Measurements from ENCODE around the gene CHAF1A.
A peak's percentile ranks its signal among the peaks of the same experiment; 100 is the strongest.

The CHAF1A gene

DNA sequence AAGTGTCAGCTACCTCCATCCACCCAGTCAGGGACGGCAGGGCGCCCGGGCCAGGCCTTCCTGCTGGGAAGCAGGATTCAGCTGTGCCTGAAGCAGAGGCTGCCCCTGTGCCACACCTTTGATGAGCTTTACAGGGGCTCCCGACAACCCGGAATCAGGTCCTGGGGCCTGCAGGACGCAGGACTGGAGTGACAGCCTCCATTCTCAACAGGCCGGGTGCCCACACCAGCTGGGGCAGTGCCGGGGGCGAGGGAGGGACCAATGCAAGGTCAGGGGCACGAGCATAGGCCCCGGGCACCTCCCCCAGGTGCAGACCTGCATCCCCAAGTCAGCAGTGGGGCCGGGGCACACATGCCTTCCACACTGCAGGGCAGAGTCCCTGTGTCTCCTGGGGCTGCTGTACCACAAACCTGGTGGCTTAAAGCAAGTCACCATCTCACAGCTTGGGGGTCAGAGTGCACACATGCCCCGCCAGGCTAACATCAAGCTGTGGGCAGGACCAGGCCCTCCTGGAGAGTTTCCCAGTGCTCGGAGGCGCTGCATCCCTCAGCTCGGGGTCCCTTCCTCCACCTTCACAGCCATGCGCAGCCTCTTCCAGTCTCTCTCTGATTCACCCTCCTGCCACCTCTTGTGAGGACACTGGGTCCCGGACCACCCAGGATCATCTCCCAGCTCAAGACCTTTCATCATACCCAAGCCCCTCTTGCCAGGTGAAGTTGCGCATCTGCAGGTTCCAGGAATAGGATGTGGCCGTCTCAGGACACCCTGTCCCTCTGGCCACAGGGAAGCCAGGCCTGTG lies 41.7 kb downstream of the CHAF1A start:
- DNase-seq = no peak

DNA sequence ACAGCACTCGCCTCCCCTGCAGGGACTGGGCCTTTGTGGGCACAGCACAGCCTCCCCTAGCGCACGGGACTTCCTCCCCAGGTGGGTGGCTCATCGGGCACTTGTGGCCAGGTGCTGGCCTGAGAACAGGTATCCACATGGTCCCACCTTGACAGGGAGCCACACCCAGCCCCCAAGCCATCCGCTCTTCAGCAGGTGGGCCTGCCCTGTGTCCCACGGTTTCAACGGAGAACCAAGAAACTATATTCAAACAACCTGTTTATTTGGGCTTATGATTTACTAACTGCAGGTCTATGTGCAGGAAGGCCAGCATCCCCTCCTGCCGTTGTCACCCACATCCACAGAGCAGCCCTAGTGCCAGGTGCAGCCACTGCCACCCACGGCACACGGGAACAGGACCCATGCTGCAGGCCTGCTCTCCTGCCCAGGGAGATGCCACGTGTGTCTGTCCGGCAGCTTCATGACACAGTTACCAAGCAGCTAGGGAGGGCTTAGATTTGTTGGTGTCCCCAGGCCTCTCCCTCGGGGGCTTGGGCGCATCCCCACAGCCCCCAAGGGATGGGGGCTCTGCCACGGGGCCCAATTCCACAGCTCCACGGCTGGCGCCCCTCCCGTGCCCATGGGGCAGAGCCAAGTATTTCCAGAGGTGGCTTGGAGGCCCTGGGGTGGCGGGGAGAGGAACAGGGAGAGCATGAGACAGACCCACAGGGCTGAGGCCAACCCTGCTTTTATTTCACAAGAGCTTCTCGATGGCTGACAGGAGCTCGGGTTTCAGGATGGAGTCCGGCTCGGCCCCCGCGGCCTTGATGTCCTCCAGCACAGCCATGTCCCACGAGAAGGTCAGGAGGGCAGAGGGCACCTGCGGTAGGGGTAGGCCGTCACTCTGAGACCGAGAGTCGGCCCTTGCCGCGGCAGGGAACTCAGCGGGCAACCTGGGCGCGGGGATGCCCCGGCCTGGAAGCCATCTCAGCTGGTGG lies 42.6 kb downstream of the CHAF1A start:
- DNase-seq = no peak

DNA sequence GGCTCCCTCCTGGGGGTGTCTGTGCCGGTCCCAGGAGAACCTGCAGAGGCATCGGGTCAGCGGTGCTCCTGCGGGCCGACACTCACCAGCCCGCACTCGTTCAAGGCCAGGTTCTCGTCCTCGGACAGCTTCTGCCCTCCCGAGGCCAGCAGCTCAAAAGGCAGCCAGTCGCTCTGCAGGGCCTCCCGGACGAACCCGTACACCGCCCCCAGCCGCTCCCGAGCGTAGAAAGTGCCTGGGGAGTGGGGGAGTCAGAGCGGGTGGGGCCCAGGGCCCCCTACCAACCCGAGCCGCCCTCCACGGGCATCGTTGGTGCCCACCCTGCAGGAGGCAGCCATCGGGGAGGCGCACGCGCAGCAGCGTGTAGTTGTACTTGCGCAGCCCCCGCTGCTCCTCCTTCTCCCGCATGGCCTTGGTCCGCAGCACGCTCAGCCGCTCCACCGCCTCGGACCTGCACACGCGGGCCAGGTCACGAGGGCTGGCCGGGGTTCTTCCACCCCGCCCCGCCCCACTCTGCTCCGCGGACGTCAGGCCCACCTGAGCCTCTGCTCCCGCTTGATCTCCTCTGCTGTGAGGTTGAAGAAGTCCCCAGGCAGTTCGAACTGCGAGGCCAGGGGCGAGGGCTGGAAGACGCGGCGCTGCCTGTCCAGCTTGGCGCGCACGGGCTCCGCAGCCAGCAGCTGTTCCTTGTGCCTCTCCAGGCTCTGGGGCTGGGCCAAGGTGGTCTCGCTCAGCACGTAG lies 43.7 kb downstream of the CHAF1A start:
- DNase-seq = no peak

DNA sequence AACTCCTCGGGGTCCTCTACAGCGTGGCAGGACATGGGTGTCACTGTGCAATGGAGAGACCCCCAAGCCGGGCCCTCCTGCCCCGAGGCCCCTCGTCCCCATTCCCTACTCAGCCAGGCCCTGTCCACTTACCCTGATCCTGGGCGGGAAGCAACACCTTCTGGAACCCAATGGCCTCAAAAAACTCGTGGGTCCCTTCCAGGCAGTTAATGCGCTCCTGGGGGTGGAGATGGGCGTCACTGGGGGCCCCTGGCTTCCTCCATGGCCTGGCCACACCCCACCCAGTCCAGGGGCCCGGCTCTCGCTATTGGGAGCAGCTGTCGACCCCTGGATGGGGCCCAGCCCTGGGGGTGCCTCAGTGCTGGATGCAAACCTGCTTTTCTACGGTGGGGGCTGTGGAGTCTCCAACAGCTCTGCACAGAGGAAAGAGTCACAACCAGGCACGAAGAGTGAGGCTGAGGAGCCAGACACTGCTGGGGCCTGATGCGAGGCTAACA lies 44.3 kb downstream of the CHAF1A start:
- no peak for DNase-seq

DNA sequence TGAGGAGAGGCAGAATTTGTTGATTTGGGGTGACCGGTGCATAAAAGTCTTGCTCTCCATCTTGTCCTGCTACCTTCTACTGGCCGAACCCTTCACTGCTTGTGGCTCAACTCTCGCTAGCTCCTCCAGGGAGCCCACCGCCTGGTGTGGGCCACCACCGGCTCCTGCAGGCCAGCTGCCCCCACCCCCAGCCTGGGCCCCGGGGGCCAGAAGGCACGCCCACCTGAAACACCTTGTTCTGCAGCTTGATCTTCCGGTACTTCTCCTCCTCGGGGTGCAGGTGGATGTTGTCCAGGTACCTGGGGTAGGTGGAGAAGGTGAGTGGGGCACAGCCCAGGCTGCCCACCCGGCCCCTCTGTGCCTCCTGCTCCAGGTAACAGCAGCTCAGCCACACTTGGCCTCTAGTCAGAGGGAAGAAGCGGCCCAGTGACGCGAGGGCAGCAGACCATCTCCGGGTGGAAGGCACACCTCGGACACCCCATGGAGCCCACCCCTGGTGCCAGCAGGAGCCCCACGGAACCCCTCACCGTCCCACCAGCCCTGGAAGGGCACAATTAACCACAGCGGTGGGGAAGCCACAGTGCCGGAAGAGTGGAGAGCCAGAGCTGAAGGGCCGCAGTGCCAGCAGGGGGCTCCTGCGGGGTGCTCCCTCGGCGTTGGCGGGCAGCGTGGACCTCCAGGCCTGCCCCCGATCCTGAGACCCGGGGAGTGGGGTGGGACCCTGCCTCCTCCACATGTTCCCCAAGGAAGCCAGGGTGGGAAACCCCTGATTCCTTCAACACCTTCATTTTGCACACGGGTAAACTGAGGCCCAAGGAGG lies 45.1 kb downstream of the CHAF1A start:
- DNase-seq = no peak

DNA sequence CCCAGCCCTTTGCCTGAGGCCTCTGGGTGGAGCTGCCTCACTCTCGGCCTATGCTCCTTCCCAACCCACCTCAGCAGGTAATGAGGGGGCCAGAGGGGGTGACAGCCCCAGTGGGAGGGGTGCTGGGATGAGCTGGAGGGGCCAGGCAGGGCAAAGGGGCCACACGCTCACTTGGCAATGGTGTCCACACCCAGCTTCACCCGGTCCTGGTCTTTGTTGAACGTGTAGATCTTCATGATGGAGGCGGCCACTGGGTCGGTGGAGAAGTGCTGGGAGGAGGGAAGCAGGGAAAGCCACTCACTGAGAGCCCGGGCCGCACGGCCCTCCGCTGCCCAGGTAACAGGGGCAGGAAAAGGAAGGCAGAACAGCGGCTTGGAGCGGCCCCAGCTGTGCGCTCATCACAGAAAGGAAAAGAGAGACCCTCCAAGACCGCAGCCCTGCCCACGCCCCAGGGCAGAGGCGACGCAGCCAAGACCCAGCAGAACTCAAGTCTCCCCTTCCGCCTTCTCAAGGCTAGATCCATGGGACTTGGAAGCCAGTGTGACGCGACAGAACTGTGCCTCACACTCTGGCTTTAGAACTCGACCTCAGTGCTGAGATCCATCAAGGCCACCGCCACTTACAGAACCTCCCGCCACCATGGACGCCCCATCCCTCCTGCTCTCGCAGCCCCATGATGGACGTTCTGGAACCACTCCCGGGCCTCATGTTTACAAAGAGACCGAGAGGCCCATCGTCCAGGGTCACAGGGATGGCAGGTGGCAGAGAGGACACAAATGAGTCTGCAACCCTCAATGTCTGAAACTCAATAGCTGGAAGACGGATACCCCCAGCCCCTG lies 45.9 kb downstream of the CHAF1A start:
- no peak for DNase-seq

DNA sequence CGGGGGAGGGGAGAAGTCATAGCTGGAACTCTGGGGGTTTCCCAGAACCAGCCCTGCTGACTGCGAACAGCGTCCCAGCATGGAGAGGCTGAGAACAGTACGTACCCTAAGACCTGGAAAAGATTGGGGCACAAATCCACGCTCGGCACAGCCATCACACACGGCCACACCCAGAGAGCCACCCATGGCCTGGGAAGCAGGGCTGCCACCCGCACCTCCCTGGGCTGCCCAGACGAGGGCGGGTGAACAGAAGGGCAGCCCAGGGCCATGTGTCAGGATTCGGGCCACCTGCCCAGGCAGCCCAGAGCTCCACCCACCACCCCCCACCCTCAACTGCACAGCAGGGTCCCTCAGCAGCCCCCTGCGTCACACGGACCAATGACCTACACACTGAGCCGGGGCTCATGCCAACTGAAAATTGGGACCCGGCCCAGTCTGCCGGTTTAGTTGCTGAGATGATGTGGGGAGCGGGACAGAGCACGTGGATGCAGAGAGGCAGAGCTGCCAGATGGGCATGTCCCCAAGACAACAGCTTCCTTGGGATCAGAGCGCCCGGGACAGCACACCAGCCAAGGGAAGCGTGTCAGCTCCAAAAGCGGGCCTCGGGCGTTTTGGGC lies 46.7 kb downstream of the CHAF1A start:
- peak; percentile 58 to 77 for DNase-seq

DNA sequence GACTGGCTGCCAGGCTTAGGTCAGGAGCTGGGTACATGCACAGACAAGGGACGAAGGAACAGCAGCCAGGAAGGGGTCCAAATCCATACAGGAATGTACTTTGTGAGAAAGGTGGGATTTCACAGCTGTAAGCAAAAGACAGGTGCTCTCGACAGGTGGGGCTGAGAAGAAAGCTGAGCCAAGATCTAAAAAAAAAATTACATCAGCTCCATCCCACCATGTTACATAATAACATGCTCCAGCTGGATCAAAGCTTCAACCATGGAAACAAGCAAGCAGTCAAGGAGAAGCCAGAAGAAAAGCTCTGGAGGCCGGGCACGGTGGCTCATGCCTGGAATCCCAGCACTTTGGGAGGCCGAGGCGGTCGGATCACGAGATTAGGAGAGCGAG lies 47.2 kb downstream of the CHAF1A start:
- no peak for DNase-seq

DNA sequence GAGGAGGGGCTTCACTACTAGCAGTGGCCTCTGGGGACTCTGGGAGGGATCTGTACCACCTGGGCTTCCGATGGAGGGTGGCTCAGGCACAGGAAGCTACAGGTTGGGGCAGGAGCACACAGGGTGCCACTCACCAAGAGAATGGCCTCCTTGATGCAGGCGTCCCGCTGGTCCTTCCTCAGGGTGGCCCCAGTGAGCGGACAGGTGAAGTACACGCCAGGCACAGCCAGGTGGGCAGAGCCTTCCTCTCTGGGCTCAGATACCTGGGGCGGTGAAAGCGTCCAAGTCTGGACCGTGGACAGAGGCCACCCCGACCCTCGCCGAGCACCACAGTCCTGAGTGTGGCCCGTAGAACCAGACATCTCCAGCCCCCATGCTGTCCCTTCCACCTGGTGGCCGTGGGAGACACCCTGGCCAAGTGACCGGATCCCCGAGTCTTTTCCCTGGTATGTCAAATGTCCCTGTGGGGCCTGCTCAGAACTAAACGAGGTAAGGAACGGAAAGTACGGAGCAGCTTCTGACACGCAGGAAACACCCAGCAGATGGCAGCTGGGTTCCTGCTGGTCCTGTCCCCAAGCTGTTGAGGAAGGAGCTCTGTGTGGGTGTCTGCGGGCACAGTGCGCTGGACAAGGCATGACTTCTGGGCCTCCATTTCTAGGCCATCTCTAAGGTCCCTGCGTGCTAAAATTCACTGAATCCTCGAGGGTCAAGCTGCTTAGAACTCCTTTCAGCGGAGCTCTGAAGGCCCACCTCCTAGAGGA lies 50.0 kb downstream of the CHAF1A start:
- DNase-seq = no peak

DNA sequence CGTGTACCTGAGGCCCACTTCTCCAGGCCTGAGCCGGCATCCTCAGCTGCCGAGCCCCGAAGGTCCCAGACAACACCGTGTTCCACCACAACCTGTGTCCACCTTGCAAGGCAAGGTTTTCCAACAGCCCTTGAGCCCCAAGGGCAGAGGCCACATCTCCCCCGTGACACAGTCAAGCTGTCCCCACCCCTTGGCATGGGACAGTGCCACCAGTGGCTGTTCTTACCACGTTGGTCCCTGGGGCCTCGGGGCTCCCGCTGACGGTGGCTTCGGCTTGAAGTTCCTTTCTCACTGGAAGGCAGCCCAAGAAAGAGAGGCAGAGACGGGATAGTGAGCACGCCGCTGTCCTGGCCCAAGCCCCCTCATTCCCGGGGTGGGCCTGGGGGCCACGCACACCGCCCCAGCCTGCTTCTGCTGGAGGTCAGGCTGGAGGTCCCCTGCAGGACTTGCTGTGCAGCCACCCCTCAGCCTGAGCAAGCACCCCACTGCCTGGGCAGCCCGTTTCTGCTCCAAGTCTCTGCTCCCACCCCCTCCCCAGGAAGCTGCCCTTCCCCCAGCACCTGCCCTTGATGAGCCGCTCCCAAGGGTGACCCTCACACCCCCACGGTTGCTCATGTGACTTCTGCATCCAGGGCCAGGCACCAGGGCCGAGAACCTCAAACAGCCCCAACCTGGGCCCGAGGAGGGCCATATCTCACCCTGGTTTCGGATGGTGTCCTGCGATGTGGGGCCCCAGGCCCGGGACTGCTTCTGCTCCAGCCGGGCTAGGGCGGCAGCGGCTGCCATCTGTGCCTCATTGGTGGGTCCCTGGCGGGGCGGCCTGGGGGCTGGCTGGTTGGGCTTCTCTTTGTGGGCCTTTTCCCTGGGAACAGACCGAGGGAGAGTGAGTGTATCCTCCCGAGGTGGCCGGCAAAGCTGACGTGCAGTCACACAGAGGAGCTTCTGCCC lies 51.1 kb downstream of the CHAF1A start:
- no peak for DNase-seq

DNA sequence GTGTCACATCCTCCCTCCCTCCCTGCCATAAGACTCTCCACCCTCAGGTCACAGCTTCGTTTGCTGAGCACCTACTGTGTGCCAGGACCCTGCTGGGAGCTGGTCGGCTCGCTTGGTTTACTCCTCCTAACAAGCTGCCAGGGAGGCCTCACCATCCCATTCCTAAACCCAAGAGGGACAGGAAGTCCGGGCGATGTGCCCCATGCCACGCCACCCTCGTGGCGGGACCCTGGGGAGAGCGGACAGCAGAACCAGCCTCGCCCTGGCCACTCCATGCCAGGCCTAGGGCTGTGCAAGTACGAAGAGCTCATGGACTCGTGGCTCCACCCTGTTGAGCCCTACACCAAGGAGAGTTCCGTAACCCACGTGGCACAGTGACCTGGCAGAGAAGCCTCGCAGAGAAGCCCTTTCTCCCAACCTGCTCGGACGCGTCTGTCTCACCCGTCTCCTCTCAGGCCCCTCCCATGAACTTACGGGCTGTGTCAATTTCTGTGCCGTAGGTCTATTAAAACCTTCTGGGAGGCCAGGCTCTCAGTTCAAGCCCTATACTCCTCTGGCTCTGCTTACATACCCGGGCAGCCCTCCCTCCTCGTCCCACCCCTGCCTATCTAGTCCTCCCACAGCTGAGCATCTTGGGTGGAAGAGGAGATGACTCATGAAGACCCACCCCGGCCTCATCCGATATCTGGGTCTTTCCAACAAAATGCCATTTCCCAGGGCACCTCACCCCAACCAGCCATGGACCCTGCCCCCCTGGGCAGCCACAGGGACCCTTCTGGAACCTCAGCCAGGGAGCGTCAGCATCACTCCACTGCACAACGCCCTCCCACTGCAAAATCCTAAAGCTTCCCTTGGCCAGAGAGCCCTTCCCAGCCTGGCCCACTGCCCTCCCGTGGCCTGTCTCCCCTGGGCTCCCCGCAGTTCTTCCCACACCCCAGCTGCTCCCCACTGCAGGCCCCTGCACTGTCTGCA lies 52.6 kb downstream of the CHAF1A start:
- no peak for DNase-seq

DNA sequence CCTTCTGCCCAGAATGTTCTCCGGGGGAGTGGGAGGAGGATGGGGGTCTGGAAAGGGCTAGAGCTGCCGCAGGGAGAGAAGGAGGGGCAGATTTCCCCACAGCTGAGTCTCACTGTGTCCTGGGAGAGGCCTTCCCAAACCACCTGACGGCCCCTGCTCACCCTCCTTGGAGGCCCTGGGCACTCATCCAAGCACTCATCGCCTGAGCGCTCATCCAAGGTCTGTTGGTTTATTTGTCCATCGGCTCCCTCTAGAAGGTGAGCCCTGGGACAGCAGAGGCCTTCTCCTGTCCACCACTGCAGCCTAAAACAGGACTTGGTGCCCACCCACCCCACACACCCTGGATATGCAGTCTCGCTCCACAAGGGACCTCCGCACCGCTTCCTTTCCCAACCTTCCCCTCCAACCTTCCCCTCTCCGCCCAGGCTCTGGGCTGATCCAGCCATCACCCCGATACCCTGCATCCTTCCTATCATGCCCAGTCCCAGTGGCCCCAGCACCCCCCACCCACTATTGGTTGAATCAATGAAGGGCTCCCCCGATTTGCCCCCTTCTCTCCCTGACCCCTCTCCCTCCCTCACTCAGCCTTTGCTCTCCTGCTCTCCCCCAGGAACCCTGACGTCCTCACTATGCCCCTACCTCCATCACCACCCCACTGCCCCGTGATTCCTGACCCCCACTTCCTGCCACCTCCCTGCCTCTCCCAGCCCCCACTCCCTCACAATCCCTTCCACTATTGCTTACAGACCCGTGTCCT lies 53.5 kb downstream of the CHAF1A start:
- DNase-seq = peak; percentile 44 to 83

DNA sequence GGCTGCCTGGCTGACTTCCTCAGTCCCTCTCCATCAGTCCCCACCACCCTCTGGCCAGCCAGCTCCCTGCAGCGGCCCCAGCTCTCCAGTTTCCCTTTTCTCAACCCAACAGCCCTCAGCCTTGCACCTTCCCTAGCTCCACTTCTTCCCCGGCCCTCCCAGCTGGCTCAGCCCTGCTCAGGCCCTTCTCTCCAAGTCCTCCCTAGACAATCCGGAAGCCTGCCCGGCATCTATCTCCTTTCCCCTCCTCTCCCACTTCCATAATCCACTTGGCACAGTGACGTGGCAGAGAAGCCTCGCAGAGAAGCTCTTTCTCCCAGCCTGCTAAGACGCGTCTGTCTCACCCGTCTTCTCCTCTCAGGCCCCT lies 54.0 kb downstream of the CHAF1A start:
- no peak for DNase-seq

DNA sequence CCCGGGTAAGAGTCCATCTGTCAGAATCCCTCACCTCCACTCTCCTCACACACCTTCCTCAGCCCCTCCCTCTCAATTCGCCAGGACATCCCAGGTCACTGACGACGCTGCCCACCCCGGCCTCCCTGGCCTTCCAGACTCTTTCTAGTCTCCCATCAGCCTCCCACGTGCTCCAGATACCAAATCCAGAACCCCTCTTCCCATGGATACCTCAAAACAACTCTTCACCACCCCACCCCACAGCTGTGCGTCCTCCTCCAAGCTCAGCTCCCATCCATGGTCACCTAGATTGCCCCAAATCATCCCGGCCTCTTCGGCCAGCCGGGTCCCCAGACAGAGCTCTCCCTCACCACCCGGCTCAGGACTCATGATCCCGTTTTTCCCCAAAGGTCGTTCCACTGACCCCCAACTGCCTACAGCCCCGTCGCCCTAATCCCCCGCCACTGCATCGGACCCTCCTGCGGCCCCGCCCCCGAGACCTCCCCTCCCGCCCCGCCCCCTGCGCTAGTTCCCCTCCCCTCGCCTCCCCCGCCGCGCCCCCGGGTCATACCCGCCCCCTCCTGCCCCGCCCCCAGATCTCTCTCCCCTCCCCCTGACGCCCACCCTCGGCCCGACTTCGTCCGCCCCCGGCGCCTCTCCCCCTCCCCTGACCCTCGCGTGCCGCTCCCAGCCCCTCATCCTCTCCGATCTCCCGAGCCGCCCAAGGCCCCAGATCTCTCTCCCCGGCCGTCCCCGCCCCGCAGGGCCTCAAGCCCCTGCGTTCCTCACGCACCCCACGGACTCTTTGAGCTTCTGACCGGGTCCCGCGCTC lies 54.6 kb downstream of the CHAF1A start:
- no peak for DNase-seq

DNA sequence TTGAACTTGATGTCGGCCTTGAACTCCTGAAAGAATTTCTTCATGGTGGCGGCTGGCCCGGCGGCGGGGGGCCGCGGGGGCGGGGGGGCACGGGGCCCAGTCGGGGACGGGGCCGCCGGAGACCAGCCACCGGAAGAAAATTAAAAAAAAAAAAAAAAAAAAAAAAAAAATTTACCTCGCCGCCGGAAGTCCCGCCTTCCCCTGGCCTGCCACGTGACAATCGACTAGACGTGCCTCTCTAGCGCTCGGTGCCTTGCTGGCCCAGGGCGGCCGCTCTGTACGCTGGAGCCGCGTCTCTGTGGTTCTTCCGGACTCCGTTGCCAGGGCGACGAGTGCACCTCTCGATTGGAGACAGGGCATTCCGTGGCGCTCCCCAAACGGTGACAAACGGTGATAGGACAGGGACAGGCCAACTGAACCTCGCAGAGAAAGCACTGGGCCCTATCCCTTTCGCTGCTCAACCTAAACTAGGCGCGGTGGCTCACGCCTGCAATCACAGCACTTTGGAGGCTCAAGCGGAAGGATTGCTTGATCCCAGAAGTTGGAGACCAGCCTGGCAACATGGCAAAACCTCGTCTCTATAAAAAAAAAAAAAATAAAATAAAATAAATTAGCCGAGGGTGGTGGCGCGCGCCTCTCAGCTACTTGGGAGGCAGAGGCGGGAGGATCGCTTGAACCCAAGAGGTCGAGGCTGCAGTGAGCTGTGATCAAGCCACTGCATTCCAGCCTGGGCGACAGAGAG lies 55.4 kb downstream of the CHAF1A start, which contains the start of gene UBXN6:
TSS of gene UBXN6 (minus strand) at position 141 of the 742 bp plus-strand sequence. CDS start at position 44, 97 bp downstream.
- DNase-seq = peak; percentile 94 to 98

Measured in cerebellar nuclear complex (tissue), 1 donor.